Stimulated activated CD4-positive, alpha-beta T cell treated with anti-CD3 and anti-CD28 coated beads, Interleukin-1b, Interleukin-23, amount 100 ng/mL, for 1 hour (primary cell): Measurements from ENCODE around the gene CCDC136.

ENCODE experiments used
- DNase-seq, 2 donors: peaks; one replicate each; pipeline ENCODE4 v3.0.0-alpha.2; 2020; ENCODE audit warnings: low read depth in 2 of 2

Gene CCDC136

GRCh38 chr7:128844777-128845311, 53.1 kb downstream of the CCDC136 start:
- no peak for DNase-seq

- no peak for DNase-seq
These were observed 53.7 kb downstream of the CCDC136 start for GRCh38 chr7:128845475-128845874.

GRCh38 chr7:128845987-128846386, 54.2 kb downstream of the CCDC136 start:
- no peak for DNase-seq

- no peak for DNase-seq
These were observed 55.1 kb downstream of the CCDC136 start for GRCh38 chr7:128846781-128847444.

GRCh38 chr7:128847721-128848211, 56.0 kb downstream of the CCDC136 start:
- no peak for DNase-seq

GRCh38 chr7:128848289-128849155, 56.8 kb downstream of the CCDC136 start:
- DNase-seq: no peak

GRCh38 chr7:128849156-128849515, 57.4 kb downstream of the CCDC136 start:
- DNase-seq: no peak

- no peak for DNase-seq
These were observed 58.2 kb downstream of the CCDC136 start for GRCh38 chr7:128849804-128850490.

- DNase-seq: no peak
These were observed 60.9 kb downstream of the CCDC136 start for GRCh38 chr7:128852537-128853254.

- DNase-seq: no peak
These were observed 62.0 kb downstream of the CCDC136 start for GRCh38 chr7:128853799-128854198.

GRCh38 chr7:128854396-128854795, 62.6 kb downstream of the CCDC136 start:
- no peak for DNase-seq

- DNase-seq: no peak
These were observed 63.8 kb downstream of the CCDC136 start for GRCh38 chr7:128855559-128855958.

GRCh38 chr7:128856001-128856718, 64.4 kb downstream of the CCDC136 start:
- no peak for DNase-seq

- DNase-seq: no peak
These were observed 66.8 kb downstream of the CCDC136 start for GRCh38 chr7:128858380-128859231.

- no peak for DNase-seq
These were observed 67.7 kb downstream of the CCDC136 start for GRCh38 chr7:128859232-128860157.

GRCh38 chr7:128860158-128861073, 68.6 kb downstream of the CCDC136 start:
- no peak for DNase-seq

- no peak for DNase-seq
These were observed 70.3 kb downstream of the CCDC136 start for GRCh38 chr7:128861957-128862570.
